HepG2 (cell line): ENCODE measurements around the gene LRP1-AS. TPM values are rescaled to one million over a fixed set of nuclear protein-coding genes. Genes with fewer than 3 reads are reported as not detected.

ENCODE experiments used
- ZNF20 ChIP-seq: sonication (generic); formaldehyde crosslinking; IDR thresholded peaks from 2 replicates; pipeline ENCODE4 v1.4.0; 2020; ENCODE audit warnings: mild to moderate bottlenecking, moderate library complexity, missing genetic modification reagents
- ZNF407 ChIP-seq: sonication (generic); formaldehyde crosslinking; IDR thresholded peaks from one replicate; pipeline ENCODE4 v1.5.1; 2020; ENCODE audit warnings: mild to moderate bottlenecking, missing genetic modification reagents; ENCODE audit errors: not compliant biosample characterization
- polyA plus RNA-seq, 8 experiments: library from polyadenylated mRNA; depleted of rRNA in 3 of 8; stranded (reverse) in 7 of 8; unstranded in 1 of 8; fragments of >200 nt; fragmentation: Illumina TruSeq in 4 of 8; extraction: Trizol in 4 of 8; gene quantifications; 2 replicates each; pipeline versions ENCODE4 v1.2.1 to v1.2.3, GENCODE V29; 2011 to 2016; ENCODE audit warnings: low read depth in 4 of 8, missing spikeins in 1 of 8, mixed read lengths in 1 of 8; ENCODE audit not compliant: insufficient read depth in 1 of 8
- total RNA-seq, 5 experiments: library from RNA; depleted of rRNA; stranded (reverse); fragments of >200 nt; fragmentation: Illumina TruSeq; extraction: Trizol; gene quantifications; 2 replicates each; pipeline ENCODE4 v1.2.3, GENCODE V29; 2016; ENCODE audit warnings: low read depth in 1 of 5

The LRP1-AS gene
- total and polyA plus RNA-seq, 2 of the 13 experiments (the other 11 are each of a cell fraction or from before 2014, with no cell fraction given): 0.20 TPM; not detected in 1

GRCh38 chr12:57133013-57133569 lies 14.3 kb downstream of the LRP1-AS start (continued):
- TF ChIP-seq ZNF407 (CRISPR knock-in tag) (no peak), ZNF20 (no peak)
